ENCODE measurements around the gene STEAP1B. TPM values are rescaled to one million over a fixed set of nuclear protein-coding genes. Genes with fewer than 3 reads are reported as not detected.

STEAP1B gene
- total and polyA plus RNA-seq, 2 donors (not counting 3 experiments of a cell fraction or from before 2014, with no cell fraction given): 32.2 to 46.1 TPM

- DNase-seq (ENCODE audit: low read depth, low spot score) (no peak), FAIRE-seq (no peak)
- dilution Hi-C loops (cut with MboI; ENCODE audit: extremely low pct_ligation_motif_present, low sequenced_read_pairs): no loop called here
- H3K4me1 ChIP-seq (ENCODE audit: control insufficient read depth, extremely low read depth, insufficient read depth, low read length): peaks cover 12% of the 10 kb centered on the region
- no peak overlapping the region for H3K9ac ChIP-seq (replicated peaks; ENCODE audit: extremely low read depth, insufficient read depth, low read length)
- no peaks in the 10 kb centered on the region for H4K20me1 ChIP-seq (replicated peaks; ENCODE audit: control insufficient read depth, extremely low read depth, insufficient read depth, low read length)
- H2AFZ ChIP-seq (ENCODE audit: low read depth, low read length): no peak overlapping the region
- no peaks in the 10 kb centered on the region for H3K9me3 ChIP-seq (replicated peaks; ENCODE audit: control insufficient read depth, insufficient read depth, low read length)
- H3K36me3 ChIP-seq (ENCODE audit: control insufficient read depth in 2 of 2, extremely low read depth in 1 of 2, insufficient read depth in 2 of 2, low read length in 2 of 2): no peaks in the 10 kb centered on the region
- TF ChIP-seq JUN (IDR thresholded peaks at IDR 0.05; ENCODE audit: borderline replicate concordance, insufficient read depth, insufficient read length, low read depth) (no peak), POLR2A (IDR thresholded peaks at IDR 0.05; ENCODE audit: low read depth, low read length) (no peak), CTCF (IDR thresholded peaks at IDR 0.05; ENCODE audit: extremely low read depth in 1 of 2, insufficient read depth in 1 of 2, low read depth in 1 of 2, low read length in 2 of 2) (no peak), MYC (IDR thresholded peaks at IDR 0.05; ENCODE audit: low read depth, low read length) (no peak), MAX (IDR thresholded peaks at IDR 0.05; ENCODE audit: insufficient read depth, insufficient read length) (no peak), FOS (IDR thresholded peaks at IDR 0.05; ENCODE audit: borderline replicate concordance, insufficient read depth, low read length) (no peak), EZH2 (IDR thresholded peaks at IDR 0.05; ENCODE audit: borderline replicate concordance, low read depth, low read length, severe bottlenecking) (no peak), GATA2 (IDR thresholded peaks at IDR 0.05; ENCODE audit: insufficient read depth, insufficient read length, low read depth, low read length) (no peak), POLR2AphosphoS5 (IDR thresholded peaks at IDR 0.05; ENCODE audit: insufficient read depth, low read depth, low read length) (no peak)
- no peaks in the 10 kb centered on the region for H3K27me3 ChIP-seq (ENCODE audit: control insufficient read depth in 2 of 2, insufficient read depth in 2 of 2, low read length in 2 of 2)
- no TSS peak for BruUV-seq (replicated peaks)
- no peak overlapping the region for H3K4me2 ChIP-seq (ENCODE audit: insufficient read depth, low read length)
- H3K27ac ChIP-seq (ENCODE audit: insufficient read depth, low read depth, low read length): no peak overlapping the region
- intact Hi-C loops (cut with micrococcal nuclease): no loop called here
- H3K4me3 ChIP-seq (replicated peaks in 1 of 3; ENCODE audit: insufficient read depth in 1 of 3, low read depth in 1 of 3, low read length in 3 of 3): no peak overlapping the region
- ChIA-PET POLR2A (no interaction called here), CTCF (interaction anchor here (1.5 kb wide), 1 partner anchor 367 kb away, joined by 4 read pairs; no protein-coding TSS in a partner anchor)
- peaks cover 14% of the 10 kb centered on the region for H3K79me2 ChIP-seq (ENCODE audit: control insufficient read depth, insufficient read depth, low read length)
- no peaks in the 10 kb centered on the region for H3K9me1 ChIP-seq (replicated peaks; ENCODE audit: control insufficient read depth, extremely low read depth, insufficient read depth, low read length)
Measured at GRCh38 chr7:22477262-22477661, 22.7 kb downstream of the STEAP1B start.
